GM12878 (cell line): Measurements from ENCODE around the gene ANKRD28.

Experiments
- CREB1 ChIP-seq: IDR thresholded peaks from 2 replicates; pipeline ENCODE4 v1.6.1; 2012; ENCODE audit warnings: low read depth, mild to moderate bottlenecking, inconsistent platforms
- CREM ChIP-seq: IDR thresholded peaks from 2 replicates; pipeline ENCODE4 v1.6.1; 2014; ENCODE audit warnings: antibody characterized with exemption, low read depth
- CTCF ChIP-seq, 3 experiments: IDR thresholded peaks in 2 of 3; conservative IDR thresholded peaks in 1 of 3; 2 replicates each; pipeline ENCODE4 v1.5.1; 2011; ENCODE audit warnings: low read depth in 3 of 3, low read length in 3 of 3, mild to moderate bottlenecking in 3 of 3, control low read depth in 2 of 3, moderate library complexity in 2 of 3, inconsistent platforms in 1 of 3, mixed read lengths in 1 of 3; ENCODE audit not compliant: control insufficient read depth in 2 of 3, insufficient read depth in 1 of 3; ENCODE audit errors: extremely low read depth in 1 of 3
- EZH2 ChIP-seq: IDR thresholded peaks from 2 replicates; pipeline ENCODE4 v1.6.1; 2012; ENCODE audit warnings: low read depth, mild to moderate bottlenecking, control low read depth, inconsistent platforms, low read length, borderline replicate concordance; ENCODE audit not compliant: control insufficient read depth
- KDM1A ChIP-seq: fragments of 200-600 bp; sonication (generic); IDR thresholded peaks from 2 replicates; pipeline ENCODE4 v1.6.1; 2016; ENCODE audit warnings: borderline replicate concordance
- LARP7 ChIP-seq: fragments of 450-650 bp; IDR thresholded peaks from 2 replicates; pipeline ENCODE4 v1.6.1; 2017; ENCODE audit warnings: mild to moderate bottlenecking
- MXI1 ChIP-seq: fragments of 150-350 bp; IDR thresholded peaks from 2 replicates; pipeline ENCODE4 v1.6.1; 2011; ENCODE audit warnings: low read depth, mild to moderate bottlenecking, inconsistent platforms, low read length, improper control_type of control experiment
- POLR2A ChIP-seq: IDR thresholded peaks from 2 replicates; pipeline ENCODE4 v1.6.1; 2011; ENCODE audit warnings: low read depth, mild to moderate bottlenecking, low read length
- RUNX3 ChIP-seq: IDR thresholded peaks from 2 replicates; pipeline ENCODE4 v1.6.1; 2012; ENCODE audit warnings: low read length, inconsistent platforms
- SMC3 ChIP-seq: IDR thresholded peaks from 2 replicates; pipeline ENCODE4 v1.6.1; 2011; ENCODE audit warnings: low read length, improper control_type of control experiment, borderline replicate concordance
- TF ChIP-seq, protein P1 (sequence below): IDR thresholded peaks from 2 replicates; pipeline ENCODE4 v1.6.1; 2012; ENCODE audit warnings: low read length, inconsistent platforms
- TF ChIP-seq, protein P2 (sequence below): IDR thresholded peaks from 2 replicates; pipeline ENCODE4 v1.6.1; 2012; ENCODE audit warnings: low read depth, low read length, improper control_type of control experiment

DNA sequence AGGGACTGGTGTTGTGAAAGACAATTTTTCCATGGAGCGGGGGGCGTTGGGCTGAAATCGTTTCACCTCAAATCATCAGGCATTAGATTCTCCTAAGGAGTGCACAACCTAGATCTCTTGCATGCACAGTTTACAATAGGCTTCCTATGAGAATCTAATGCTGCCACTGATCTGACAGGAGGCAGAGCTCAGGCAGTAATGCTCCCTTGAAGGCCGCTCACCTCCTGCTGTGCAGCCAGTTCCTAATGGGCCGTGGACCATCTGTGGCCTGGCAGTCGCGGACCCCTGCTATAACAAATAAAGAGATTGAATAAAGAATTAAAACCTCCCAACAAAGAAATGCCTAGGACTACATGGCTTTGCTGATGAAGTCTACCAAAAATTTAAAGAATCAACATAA, 25.3 kb upstream of the ANKRD28 start:
- TF ChIP-seq, protein P1, sequence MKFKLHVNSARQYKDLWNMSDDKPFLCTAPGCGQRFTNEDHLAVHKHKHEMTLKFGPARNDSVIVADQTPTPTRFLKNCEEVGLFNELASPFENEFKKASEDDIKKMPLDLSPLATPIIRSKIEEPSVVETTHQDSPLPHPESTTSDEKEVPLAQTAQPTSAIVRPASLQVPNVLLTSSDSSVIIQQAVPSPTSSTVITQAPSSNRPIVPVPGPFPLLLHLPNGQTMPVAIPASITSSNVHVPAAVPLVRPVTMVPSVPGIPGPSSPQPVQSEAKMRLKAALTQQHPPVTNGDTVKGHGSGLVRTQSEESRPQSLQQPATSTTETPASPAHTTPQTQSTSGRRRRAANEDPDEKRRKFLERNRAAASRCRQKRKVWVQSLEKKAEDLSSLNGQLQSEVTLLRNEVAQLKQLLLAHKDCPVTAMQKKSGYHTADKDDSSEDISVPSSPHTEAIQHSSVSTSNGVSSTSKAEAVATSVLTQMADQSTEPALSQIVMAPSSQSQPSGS = no peak
- TF ChIP-seq CREM = no peak
- no peak for TF ChIP-seq MXI1
- no peak for TF ChIP-seq EZH2
- TF ChIP-seq, protein P2, sequence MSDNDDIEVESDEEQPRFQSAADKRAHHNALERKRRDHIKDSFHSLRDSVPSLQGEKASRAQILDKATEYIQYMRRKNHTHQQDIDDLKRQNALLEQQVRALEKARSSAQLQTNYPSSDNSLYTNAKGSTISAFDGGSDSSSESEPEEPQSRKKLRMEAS = no peak
- TF ChIP-seq POLR2A = no peak
- no peak for TF ChIP-seq CTCF (IDR thresholded peaks at IDR 0.05 in 2 of 3, conservative IDR thresholded peaks at IDR 0.05 in 1 of 3; ENCODE audit: control insufficient read depth in 2 of 3, extremely low read depth in 1 of 3, insufficient read depth in 1 of 3, low read depth in 3 of 3, low read length in 3 of 3)
- no peak for TF ChIP-seq RUNX3
- TF ChIP-seq KDM1A = no peak
- no peak for TF ChIP-seq CREB1
- no peak for TF ChIP-seq LARP7
- no peak for TF ChIP-seq SMC3
